Mesenchymal stem cell (in vitro differentiated cells and primary cell): ENCODE data around the gene CDA.

ENCODE experiments used
- DNase-seq: peaks from one replicate; pipeline ENCODE4 v3.0.0-alpha.2; 2013
- H2AFZ ChIP-seq: one replicate; pipeline ENCODE4 v1.6.1; 2013; ENCODE audit warnings: low read depth, mild to moderate bottlenecking, control low read depth, inconsistent platforms, low read length, moderate library complexity
- H2AK5ac ChIP-seq: 2 replicates; pipeline ENCODE4 v1.6.1; 2013; ENCODE audit warnings: low read length, moderate library complexity, mild to moderate bottlenecking, inconsistent platforms; ENCODE audit not compliant: severe bottlenecking
- H2BK120ac ChIP-seq: one replicate; pipeline ENCODE4 v1.6.1; 2013; ENCODE audit warnings: low read depth, mild to moderate bottlenecking, inconsistent platforms, low read length, moderate library complexity
- H2BK12ac ChIP-seq, 2 experiments: one replicate each; pipeline ENCODE4 v1.6.1; 2013; ENCODE audit warnings: inconsistent platforms in 2 of 2, low read length in 2 of 2, mild to moderate bottlenecking in 2 of 2, moderate library complexity in 2 of 2, control low read depth in 1 of 2
- H2BK15ac ChIP-seq: one replicate; pipeline ENCODE4 v1.6.1; 2013; ENCODE audit warnings: mild to moderate bottlenecking, low read depth, inconsistent platforms; ENCODE audit not compliant: poor library complexity, severe bottlenecking
- H2BK5ac ChIP-seq: 2 replicates; pipeline ENCODE4 v1.6.1; 2013; ENCODE audit warnings: low read depth, mild to moderate bottlenecking, low read length, control low read depth, inconsistent platforms; ENCODE audit not compliant: poor library complexity, severe bottlenecking
- H3K14ac ChIP-seq, 2 experiments: one replicate each; pipeline ENCODE4 v1.6.1; 2013; ENCODE audit warnings: inconsistent platforms in 2 of 2, low read length in 2 of 2, control low read depth in 1 of 2, mild to moderate bottlenecking in 1 of 2, moderate library complexity in 1 of 2
- H3K18ac ChIP-seq, 2 experiments: one replicate each; pipeline ENCODE4 v1.6.1; 2013; ENCODE audit warnings: inconsistent platforms in 2 of 2, low read length in 2 of 2, control low read depth in 1 of 2, low read depth in 1 of 2, mild to moderate bottlenecking in 1 of 2
- H3K23ac ChIP-seq, 2 experiments: one replicate each; pipeline ENCODE4 v1.6.1; 2013; ENCODE audit warnings: inconsistent platforms in 2 of 2, low read length in 2 of 2, mild to moderate bottlenecking in 2 of 2, moderate library complexity in 2 of 2, control low read depth in 1 of 2
- H3K27ac ChIP-seq: 2 replicates; pipeline ENCODE4 v1.5.1; 2013; ENCODE audit warnings: mild to moderate bottlenecking, moderate library complexity, low read length, control low read depth, inconsistent platforms; ENCODE audit not compliant: poor library complexity, severe bottlenecking
- H3K27me3 ChIP-seq, 2 experiments: 2 replicates each; pipeline versions ENCODE4 v1.6.1 to v1.7.0; 2013; ENCODE audit warnings: low read length in 2 of 2, mild to moderate bottlenecking in 2 of 2, moderate library complexity in 2 of 2, control low read depth in 1 of 2, inconsistent platforms in 1 of 2; ENCODE audit not compliant: control insufficient read depth in 1 of 2, insufficient read depth in 1 of 2
- H3K36me3 ChIP-seq, 2 experiments: 2 replicates each; pipeline versions ENCODE4 v1.6.1 to v1.7.0; 2013; ENCODE audit warnings: low read length in 2 of 2, control low read depth in 1 of 2, inconsistent platforms in 1 of 2, low read depth in 1 of 2, mild to moderate bottlenecking in 1 of 2; ENCODE audit not compliant: insufficient read depth in 2 of 2, control insufficient read depth in 1 of 2
- H3K4ac ChIP-seq, 2 experiments: one replicate each; pipeline ENCODE4 v1.6.1; 2013; ENCODE audit warnings: inconsistent platforms in 2 of 2, low read length in 2 of 2, mild to moderate bottlenecking in 2 of 2, moderate library complexity in 2 of 2, control low read depth in 1 of 2, low read depth in 1 of 2
- H3K4me1 ChIP-seq: 2 replicates; pipeline ENCODE4 v1.6.1; 2013; ENCODE audit warnings: low read depth, low read length, control low read depth; ENCODE audit not compliant: control insufficient read depth, insufficient read depth
- H3K4me2 ChIP-seq: 2 replicates; pipeline ENCODE4 v1.6.1; 2013; ENCODE audit warnings: low read length, mild to moderate bottlenecking, inconsistent platforms; ENCODE audit not compliant: poor library complexity, severe bottlenecking
- H3K4me3 ChIP-seq, 2 experiments: 2 replicates each; pipeline versions ENCODE4 v1.5.1 to v1.7.0; 2013; ENCODE audit warnings: low read length in 2 of 2, mild to moderate bottlenecking in 2 of 2, control low read depth in 1 of 2, low read depth in 1 of 2; ENCODE audit not compliant: insufficient read depth in 1 of 2
- H3K79me1 ChIP-seq: replicated peaks from 2 replicates; pipeline ENCODE4 v1.6.1; 2013; ENCODE audit warnings: mild to moderate bottlenecking, control low read depth, low read length, inconsistent platforms; ENCODE audit not compliant: poor library complexity, severe bottlenecking
- H3K9ac ChIP-seq: 2 replicates; pipeline ENCODE4 v1.7.0; 2013; ENCODE audit warnings: mild to moderate bottlenecking, low read length, moderate library complexity
- H3K9me3 ChIP-seq: 2 replicates; pipeline ENCODE4 v1.7.0; 2013; ENCODE audit warnings: mild to moderate bottlenecking, low read length; ENCODE audit not compliant: control insufficient read depth
- H4K8ac ChIP-seq: one replicate; pipeline ENCODE4 v1.6.1; 2013; ENCODE audit warnings: inconsistent platforms, mild to moderate bottlenecking, low read length, moderate library complexity
- H4K91ac ChIP-seq: one replicate; pipeline ENCODE4 v1.6.1; 2013; ENCODE audit warnings: mild to moderate bottlenecking, low read length, inconsistent platforms
- WGBS: methylation state at CpG from one replicate; pipeline ENCODE4 v1.1.7; 2013; ENCODE audit warnings: mixed read lengths; 5-methylcytosine and 5-hydroxymethylcytosine counted together

Gene CDA

GRCh38 chr1:20666804-20667203 is 77.9 kb downstream of the CDA start:
- Histone ChIP-seq H3K23ac (no peak overlapping the region), H3K4me3 (no peak overlapping the region), H3K27me3 (peaks cover 0 to 2% of the 10 kb centered on the region in 2 experiments), H3K4me2 (no peak overlapping the region), H3K79me1 (no peaks in the 10 kb centered on the region), H3K9ac (no peak overlapping the region), H2AFZ (peak overlapping the region; percentile 63), H2BK5ac (no peak overlapping the region), H2BK15ac (no peak overlapping the region), H2AK5ac (no peak overlapping the region), H2BK12ac (no peak overlapping the region), H3K4ac (no peak overlapping the region), H3K4me1 (peaks cover 10% of the 10 kb centered on the region), H3K14ac (no peak overlapping the region), H3K27ac (no peak overlapping the region), H4K8ac (no peak overlapping the region), H3K18ac (no peak overlapping the region), H3K9me3 (no peaks in the 10 kb centered on the region), H3K36me3 (peaks cover 0 to 3% of the 10 kb centered on the region in 2 experiments), H4K91ac (no peak overlapping the region), H2BK120ac (no peak overlapping the region)
- WGBS: 96% methylated on average over 1 of the region's 1 CpG
- peak; percentile 24 for DNase-seq
